D721Med (cell line): ENCODE data around the gene KIF1A.
A peak's percentile ranks its signal among the peaks of the same experiment; 100 is the strongest.

Source experiments
- DNase-seq: peaks from one replicate; pipeline ENCODE4 v3.0.0; 2011; ENCODE audit warnings: low spot score; ENCODE audit not compliant: insufficient read length
- FAIRE-seq: peaks from 2 replicates; lab custom pipeline; 2011; peaks lifted over from hg19 to GRCh38; lab: Jason Lieb, UNC
- TF ChIP-seq, protein P1 (sequence below): IDR thresholded peaks from 2 replicates; pipeline ENCODE4 v1.5.1; 2012; ENCODE audit warnings: mild to moderate bottlenecking, control low read depth; ENCODE audit not compliant: insufficient read depth; ENCODE audit errors: missing control alignments

Gene KIF1A

GRCh38 chr2:240852671-240853314 lies 32.8 kb upstream of the KIF1A start:
- TF ChIP-seq, protein P1, sequence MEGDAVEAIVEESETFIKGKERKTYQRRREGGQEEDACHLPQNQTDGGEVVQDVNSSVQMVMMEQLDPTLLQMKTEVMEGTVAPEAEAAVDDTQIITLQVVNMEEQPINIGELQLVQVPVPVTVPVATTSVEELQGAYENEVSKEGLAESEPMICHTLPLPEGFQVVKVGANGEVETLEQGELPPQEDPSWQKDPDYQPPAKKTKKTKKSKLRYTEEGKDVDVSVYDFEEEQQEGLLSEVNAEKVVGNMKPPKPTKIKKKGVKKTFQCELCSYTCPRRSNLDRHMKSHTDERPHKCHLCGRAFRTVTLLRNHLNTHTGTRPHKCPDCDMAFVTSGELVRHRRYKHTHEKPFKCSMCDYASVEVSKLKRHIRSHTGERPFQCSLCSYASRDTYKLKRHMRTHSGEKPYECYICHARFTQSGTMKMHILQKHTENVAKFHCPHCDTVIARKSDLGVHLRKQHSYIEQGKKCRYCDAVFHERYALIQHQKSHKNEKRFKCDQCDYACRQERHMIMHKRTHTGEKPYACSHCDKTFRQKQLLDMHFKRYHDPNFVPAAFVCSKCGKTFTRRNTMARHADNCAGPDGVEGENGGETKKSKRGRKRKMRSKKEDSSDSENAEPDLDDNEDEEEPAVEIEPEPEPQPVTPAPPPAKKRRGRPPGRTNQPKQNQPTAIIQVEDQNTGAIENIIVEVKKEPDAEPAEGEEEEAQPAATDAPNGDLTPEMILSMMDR, result no peak
- FAIRE-seq (no peak), DNase-seq (no peak)

GRCh38 chr2:240851078-240851991 lies 31.3 kb upstream of the KIF1A start:
- FAIRE-seq, result no peak
- peak; percentile 87 for DNase-seq
- TF ChIP-seq, protein P1, result peak; percentile 92

- FAIRE-seq, result no peak
- no peak for DNase-seq
- TF ChIP-seq, protein P1, result no peak
Measured at GRCh38 chr2:240850756-240851077, 30.7 kb upstream of the KIF1A start.

DNA sequence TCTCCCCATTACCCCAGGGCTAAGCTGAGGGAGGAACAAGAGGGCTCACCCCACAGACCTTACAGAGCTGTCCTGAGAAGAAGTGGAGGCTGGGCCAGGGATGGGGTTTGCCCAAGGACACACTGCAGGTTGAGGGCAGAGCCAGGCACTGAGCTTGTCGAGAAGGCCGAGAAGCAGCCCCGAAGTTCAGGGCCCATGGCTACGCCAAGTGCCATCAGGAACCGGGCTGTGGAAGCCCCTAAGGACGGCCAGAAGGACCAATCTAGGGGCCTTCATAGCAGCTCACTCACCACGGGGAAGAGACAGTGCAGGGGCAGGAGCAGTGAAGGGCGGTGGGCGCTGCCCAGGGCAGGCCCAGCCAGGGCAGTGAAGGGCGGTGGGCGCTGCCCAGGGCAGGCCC lies 30.0 kb upstream of the KIF1A start:
- TF ChIP-seq, protein P1, result no peak
- DNase-seq (no peak), FAIRE-seq (no peak)

GRCh38 chr2:240848900-240849680 lies 29.1 kb upstream of the KIF1A start:
- FAIRE-seq (no peak), DNase-seq (no peak)
- TF ChIP-seq, protein P1, result no peak

GRCh38 chr2:240847817-240848216 lies 27.8 kb upstream of the KIF1A start:
- no peak for FAIRE-seq
- TF ChIP-seq, protein P1, result no peak
- DNase-seq, result no peak
